ENCODE results near the gene ST6GALNAC3.

DNA sequence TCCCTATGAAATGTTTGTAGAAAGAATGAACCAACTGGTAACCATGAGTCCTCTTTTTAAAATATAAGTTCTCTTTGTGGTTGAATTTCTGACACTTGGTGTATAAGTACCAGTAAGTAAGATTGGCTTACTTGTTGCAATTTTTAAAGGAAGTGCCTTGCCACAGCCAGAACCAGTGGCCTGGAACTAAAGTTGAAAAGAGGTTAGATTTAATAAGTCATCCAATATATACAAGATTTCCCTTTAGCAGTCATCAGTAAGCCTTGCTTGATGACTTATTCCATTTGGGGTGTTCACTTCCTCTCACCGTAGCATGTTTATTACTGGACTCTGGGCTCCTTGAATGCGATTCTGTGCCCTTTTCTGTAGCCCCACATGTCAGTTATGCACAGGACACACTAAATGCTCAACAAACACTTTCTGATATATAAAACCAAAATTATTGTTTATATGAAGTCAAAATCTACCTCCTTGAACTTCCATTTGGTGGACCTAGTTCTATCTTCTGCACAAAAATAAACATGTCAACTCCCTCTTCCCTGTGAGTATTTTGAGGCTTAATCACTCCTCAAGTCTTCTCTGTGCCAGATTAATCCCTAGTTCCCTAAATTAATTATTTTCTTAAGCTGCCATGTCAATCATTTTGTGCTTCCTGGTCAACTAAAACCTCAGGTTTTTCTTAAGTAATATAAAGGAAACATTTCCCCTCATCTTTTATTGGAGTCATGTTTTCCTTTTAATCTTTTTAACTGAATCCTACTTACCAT is 218.1 kb downstream of the ST6GALNAC3 start:
- TF ChIP-seq GFI1B (tag by site-specific recombination; IDR thresholded peaks at IDR 0.05): no peak
- no peak for TF ChIP-seq BCL11A (tag by site-specific recombination; IDR thresholded peaks at IDR 0.05; ENCODE audit: low read depth)
- no peak for TF ChIP-seq ELK4 (IDR thresholded peaks at IDR 0.05; ENCODE audit: borderline replicate concordance, low read depth, low read length)
- TF ChIP-seq ZNF629 (tag by site-specific recombination; IDR thresholded peaks at IDR 0.05): no peak
- no peak for TF ChIP-seq ZNF623 (tag by site-specific recombination; IDR thresholded peaks at IDR 0.05)
- no peak for TF ChIP-seq ZNF830 (tag by site-specific recombination; IDR thresholded peaks at IDR 0.05; ENCODE audit: low read depth)
- TF ChIP-seq, protein P1, sequence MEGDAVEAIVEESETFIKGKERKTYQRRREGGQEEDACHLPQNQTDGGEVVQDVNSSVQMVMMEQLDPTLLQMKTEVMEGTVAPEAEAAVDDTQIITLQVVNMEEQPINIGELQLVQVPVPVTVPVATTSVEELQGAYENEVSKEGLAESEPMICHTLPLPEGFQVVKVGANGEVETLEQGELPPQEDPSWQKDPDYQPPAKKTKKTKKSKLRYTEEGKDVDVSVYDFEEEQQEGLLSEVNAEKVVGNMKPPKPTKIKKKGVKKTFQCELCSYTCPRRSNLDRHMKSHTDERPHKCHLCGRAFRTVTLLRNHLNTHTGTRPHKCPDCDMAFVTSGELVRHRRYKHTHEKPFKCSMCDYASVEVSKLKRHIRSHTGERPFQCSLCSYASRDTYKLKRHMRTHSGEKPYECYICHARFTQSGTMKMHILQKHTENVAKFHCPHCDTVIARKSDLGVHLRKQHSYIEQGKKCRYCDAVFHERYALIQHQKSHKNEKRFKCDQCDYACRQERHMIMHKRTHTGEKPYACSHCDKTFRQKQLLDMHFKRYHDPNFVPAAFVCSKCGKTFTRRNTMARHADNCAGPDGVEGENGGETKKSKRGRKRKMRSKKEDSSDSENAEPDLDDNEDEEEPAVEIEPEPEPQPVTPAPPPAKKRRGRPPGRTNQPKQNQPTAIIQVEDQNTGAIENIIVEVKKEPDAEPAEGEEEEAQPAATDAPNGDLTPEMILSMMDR (tag by site-specific recombination; IDR thresholded peaks at IDR 0.05): no peak
- no peak for TF ChIP-seq ZNF174 (tag by site-specific recombination; IDR thresholded peaks at IDR 0.05)
- TF ChIP-seq GLIS1 (tag by site-specific recombination; IDR thresholded peaks at IDR 0.05): no peak
- no peak for TF ChIP-seq YY1 (tag by site-specific recombination; IDR thresholded peaks at IDR 0.05)
- no peak for TF ChIP-seq ZNF530 (tag by site-specific recombination; IDR thresholded peaks at IDR 0.05; ENCODE audit: low read depth)
- TF ChIP-seq ZBTB44 (tag by site-specific recombination; IDR thresholded peaks at IDR 0.05): 0 out of 2 replicates have a peak, but pooled peaks have one; percentile 18
- TF ChIP-seq ZNF148 (tag by site-specific recombination; IDR thresholded peaks at IDR 0.05; ENCODE audit: borderline replicate concordance): no peak
- no peak for TF ChIP-seq MEIS1 (CRISPR knock-in tag; IDR thresholded peaks at IDR 0.05; ENCODE audit: borderline replicate concordance)

Measured in HEK293 (cell line).